ENCODE data around the gene EGFR. TPM values are rescaled to one million over a fixed set of nuclear protein-coding genes. Genes with fewer than 3 reads are reported as not detected.

The EGFR gene
- polyA plus RNA-seq, 1 donor from 2014 or later: 0.22 TPM

DNA sequence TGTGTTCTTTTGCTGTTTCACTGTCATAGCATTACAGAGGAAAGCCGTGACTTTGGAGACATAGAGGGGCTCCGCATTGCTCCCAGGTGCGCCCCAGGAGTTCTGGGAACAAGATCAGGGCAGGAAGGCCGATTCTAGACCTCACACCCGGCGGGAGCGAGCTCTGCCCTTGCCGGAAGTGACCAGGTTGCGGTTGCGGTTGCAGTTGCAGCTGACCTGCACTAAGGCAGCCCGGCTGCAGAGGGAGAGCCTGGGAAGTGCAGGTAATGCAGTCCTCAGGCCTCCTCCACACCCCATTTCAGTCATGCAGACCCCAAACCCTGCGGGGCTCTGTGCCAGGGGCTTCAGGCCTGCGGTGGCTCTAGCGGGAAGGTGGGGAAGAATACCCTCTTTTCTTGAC, 216.3 kb downstream of the EGFR start (continued):
- TF ChIP-seq, protein P1, sequence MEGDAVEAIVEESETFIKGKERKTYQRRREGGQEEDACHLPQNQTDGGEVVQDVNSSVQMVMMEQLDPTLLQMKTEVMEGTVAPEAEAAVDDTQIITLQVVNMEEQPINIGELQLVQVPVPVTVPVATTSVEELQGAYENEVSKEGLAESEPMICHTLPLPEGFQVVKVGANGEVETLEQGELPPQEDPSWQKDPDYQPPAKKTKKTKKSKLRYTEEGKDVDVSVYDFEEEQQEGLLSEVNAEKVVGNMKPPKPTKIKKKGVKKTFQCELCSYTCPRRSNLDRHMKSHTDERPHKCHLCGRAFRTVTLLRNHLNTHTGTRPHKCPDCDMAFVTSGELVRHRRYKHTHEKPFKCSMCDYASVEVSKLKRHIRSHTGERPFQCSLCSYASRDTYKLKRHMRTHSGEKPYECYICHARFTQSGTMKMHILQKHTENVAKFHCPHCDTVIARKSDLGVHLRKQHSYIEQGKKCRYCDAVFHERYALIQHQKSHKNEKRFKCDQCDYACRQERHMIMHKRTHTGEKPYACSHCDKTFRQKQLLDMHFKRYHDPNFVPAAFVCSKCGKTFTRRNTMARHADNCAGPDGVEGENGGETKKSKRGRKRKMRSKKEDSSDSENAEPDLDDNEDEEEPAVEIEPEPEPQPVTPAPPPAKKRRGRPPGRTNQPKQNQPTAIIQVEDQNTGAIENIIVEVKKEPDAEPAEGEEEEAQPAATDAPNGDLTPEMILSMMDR (IDR thresholded peaks at IDR 0.05; ENCODE audit: poor library complexity, severe bottlenecking): no peak

DNA sequence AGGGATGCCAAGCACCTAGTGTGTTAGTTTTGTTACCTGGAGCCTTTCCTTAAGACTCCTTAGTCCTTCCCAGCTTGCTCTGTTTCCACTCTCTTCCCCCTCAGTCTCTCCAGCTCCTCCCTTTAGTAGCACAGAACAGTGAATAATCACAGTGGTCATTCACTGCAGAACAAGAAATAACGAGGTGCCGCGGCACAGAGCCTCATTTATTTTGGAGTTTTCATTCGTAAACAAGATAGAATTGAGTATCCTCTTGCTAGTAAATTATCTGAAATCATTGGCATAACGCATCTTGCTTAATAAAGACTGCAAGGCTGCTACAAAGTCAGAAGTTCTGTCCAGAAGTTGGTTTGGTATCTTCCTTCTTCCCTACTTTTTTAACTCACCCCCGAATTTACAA, 217.0 kb downstream of the EGFR start:
- Histone ChIP-seq H2AFZ (ENCODE audit: low read depth, low read length) (no peak overlapping the region), H3K4me3 (ENCODE audit: low read length) (no peak overlapping the region), H3K36me3 (ENCODE audit: insufficient read depth, low read length) (no peaks in the 10 kb centered on the region), H3K9ac (ENCODE audit: low read length) (no peak overlapping the region), H3K27me3 (ENCODE audit: insufficient read depth, low read depth, low read length) (no peaks in the 10 kb centered on the region), H3F3A (ENCODE audit: insufficient read depth, low read length, poor library complexity, severe bottlenecking) (no peaks in the 10 kb centered on the region), H3K4me2 (ENCODE audit: low read length) (no peak overlapping the region), H3K27ac (ENCODE audit: low read length) (no peak overlapping the region), H3K9me3 (ENCODE audit: low read length) (no peaks in the 10 kb centered on the region), H3K9me2 (ENCODE audit: insufficient read depth, low read length) (no peaks in the 10 kb centered on the region), H4K20me1 (ENCODE audit: insufficient read depth) (no peaks in the 10 kb centered on the region), H3K79me2 (replicated peaks; ENCODE audit: insufficient read depth, low read length) (no peaks in the 10 kb centered on the region)
- TF ChIP-seq POLR2AphosphoS5 (IDR thresholded peaks at IDR 0.05) (no peak), MXI1 (conservative IDR thresholded peaks at IDR 0.05; ENCODE audit: poor library complexity, severe bottlenecking) (no peak), RAD21 (conservative IDR thresholded peaks at IDR 0.05) (no peak), EZH2 (IDR thresholded peaks at IDR 0.05; ENCODE audit: borderline replicate concordance, insufficient read depth, low read length, poor library complexity, severe bottlenecking) (no peak), SMC3 (conservative IDR thresholded peaks at IDR 0.05; ENCODE audit: poor library complexity) (no peak), TAF1 (IDR thresholded peaks at IDR 0.05; ENCODE audit: low read depth) (no peak)
- TF ChIP-seq, protein P1 (IDR thresholded peaks at IDR 0.05; ENCODE audit: poor library complexity, severe bottlenecking): no peak
- TF ChIP-seq, protein P2, sequence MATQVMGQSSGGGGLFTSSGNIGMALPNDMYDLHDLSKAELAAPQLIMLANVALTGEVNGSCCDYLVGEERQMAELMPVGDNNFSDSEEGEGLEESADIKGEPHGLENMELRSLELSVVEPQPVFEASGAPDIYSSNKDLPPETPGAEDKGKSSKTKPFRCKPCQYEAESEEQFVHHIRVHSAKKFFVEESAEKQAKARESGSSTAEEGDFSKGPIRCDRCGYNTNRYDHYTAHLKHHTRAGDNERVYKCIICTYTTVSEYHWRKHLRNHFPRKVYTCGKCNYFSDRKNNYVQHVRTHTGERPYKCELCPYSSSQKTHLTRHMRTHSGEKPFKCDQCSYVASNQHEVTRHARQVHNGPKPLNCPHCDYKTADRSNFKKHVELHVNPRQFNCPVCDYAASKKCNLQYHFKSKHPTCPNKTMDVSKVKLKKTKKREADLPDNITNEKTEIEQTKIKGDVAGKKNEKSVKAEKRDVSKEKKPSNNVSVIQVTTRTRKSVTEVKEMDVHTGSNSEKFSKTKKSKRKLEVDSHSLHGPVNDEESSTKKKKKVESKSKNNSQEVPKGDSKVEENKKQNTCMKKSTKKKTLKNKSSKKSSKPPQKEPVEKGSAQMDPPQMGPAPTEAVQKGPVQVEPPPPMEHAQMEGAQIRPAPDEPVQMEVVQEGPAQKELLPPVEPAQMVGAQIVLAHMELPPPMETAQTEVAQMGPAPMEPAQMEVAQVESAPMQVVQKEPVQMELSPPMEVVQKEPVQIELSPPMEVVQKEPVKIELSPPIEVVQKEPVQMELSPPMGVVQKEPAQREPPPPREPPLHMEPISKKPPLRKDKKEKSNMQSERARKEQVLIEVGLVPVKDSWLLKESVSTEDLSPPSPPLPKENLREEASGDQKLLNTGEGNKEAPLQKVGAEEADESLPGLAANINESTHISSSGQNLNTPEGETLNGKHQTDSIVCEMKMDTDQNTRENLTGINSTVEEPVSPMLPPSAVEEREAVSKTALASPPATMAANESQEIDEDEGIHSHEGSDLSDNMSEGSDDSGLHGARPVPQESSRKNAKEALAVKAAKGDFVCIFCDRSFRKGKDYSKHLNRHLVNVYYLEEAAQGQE (IDR thresholded peaks at IDR 0.05; ENCODE audit: borderline replicate concordance): no peak

DNA sequence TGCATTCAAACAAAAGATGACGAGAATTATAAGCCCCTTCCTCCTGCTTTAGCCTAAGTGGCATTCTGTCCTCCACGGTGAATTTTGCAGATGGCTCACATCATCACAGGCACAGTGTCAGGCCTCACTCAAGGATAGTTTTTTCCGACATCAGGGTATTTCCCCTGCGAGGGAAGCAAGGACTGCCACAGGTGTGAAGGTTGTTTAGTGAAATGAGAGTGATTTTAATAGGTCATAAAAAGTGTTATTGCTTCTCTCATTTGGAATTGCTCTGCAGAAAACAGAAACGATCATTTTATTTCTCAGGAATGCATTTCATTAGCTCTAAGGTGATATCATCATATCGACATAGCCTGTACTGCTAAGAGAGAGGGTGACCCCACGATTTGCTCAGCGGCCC, 217.7 kb downstream of the EGFR start:
- Histone ChIP-seq H3K9ac (ENCODE audit: low read length) (no peak overlapping the region), H2AFZ (ENCODE audit: low read depth, low read length) (no peak overlapping the region), H3K4me3 (ENCODE audit: low read length) (no peak overlapping the region), H3K27ac (ENCODE audit: low read length) (no peak overlapping the region), H3K27me3 (ENCODE audit: insufficient read depth, low read depth, low read length) (no peaks in the 10 kb centered on the region), H4K20me1 (ENCODE audit: insufficient read depth) (no peaks in the 10 kb centered on the region), H3K36me3 (ENCODE audit: insufficient read depth, low read length) (no peaks in the 10 kb centered on the region), H3F3A (ENCODE audit: insufficient read depth, low read length, poor library complexity, severe bottlenecking) (no peaks in the 10 kb centered on the region), H3K4me2 (ENCODE audit: low read length) (no peak overlapping the region), H3K9me2 (ENCODE audit: insufficient read depth, low read length) (no peaks in the 10 kb centered on the region), H3K9me3 (ENCODE audit: low read length) (no peaks in the 10 kb centered on the region), H3K79me2 (replicated peaks; ENCODE audit: insufficient read depth, low read length) (no peaks in the 10 kb centered on the region)
- TF ChIP-seq, protein P1 (IDR thresholded peaks at IDR 0.05; ENCODE audit: poor library complexity, severe bottlenecking): no peak
- TF ChIP-seq POLR2AphosphoS5 (IDR thresholded peaks at IDR 0.05) (no peak), EZH2 (IDR thresholded peaks at IDR 0.05; ENCODE audit: borderline replicate concordance, insufficient read depth, low read length, poor library complexity, severe bottlenecking) (no peak), SMC3 (conservative IDR thresholded peaks at IDR 0.05; ENCODE audit: poor library complexity) (no peak), EP300 (conservative IDR thresholded peaks at IDR 0.05; ENCODE audit: poor library complexity, severe bottlenecking) (no peak)
- TF ChIP-seq, protein P2 (IDR thresholded peaks at IDR 0.05; ENCODE audit: borderline replicate concordance): no peak

All from neural cell (in vitro differentiated cells).